ENCODE measurements around the gene CDH23. TPM values are rescaled to one million over a fixed set of nuclear protein-coding genes. Genes with fewer than 3 reads are reported as not detected.

CDH23 gene
- total RNA-seq, 1 donor from 2014 or later: 5.1 TPM

DNA sequence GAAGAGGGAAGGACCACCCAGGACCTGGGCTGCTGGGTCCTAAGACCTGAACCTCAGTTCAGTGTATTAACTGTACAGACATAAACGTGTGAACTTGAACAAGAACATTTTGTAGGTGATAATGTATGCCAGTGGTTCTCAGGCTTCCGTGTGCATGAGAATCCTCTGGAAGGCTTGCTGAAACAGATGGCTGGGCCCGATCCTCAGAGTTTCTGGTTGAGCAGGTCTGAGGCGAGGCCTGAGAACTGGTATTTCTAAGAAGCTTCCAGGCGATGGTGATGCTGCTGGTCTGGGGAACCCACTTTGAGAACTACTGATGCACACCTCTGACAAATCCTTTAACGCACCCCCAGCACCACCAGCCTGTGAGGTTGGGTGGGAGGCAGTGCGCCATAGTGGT lies 70.4 kb downstream of the CDH23 start:
- DNase-seq (ENCODE audit: low spot score): no peak

DNA sequence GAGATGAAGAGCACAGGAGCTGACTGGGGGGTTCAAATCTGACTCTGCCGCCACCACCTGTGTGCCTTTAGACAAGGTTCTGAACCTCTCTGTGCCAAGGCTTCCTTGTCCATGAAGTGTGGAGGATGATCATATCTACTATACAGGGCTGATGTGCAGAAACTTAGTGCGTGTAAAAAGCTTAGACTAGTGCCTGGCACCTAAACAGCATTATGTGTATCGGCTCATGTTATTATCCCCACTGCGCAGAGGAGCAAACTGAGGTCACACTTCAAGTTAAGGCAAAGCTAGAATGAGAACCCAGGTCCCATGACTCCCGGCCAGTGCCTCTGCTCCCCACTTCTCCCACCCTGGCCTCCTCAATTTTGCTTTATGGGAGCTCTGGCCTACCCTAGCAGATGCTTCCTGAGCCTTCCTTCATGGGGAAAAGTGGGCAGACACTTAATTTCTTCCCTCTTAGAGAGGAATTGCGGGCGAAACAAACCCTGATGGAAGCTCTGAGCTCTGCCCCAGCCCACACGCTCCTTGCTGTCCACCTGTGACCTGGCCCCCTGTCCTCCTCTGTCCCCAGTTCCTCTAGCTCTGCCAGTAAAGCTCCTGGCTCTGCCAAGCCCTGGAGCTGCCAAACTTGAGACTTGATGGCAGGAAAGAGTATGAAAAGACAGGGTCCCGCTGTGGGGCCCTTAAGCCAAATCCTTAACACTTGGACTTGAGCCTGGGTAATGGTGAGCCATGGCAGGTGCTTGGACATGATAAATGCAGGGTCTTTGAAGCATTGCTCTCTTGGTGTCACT lies 71.0 kb downstream of the CDH23 start:
- DNase-seq (ENCODE audit: low spot score): no peak

DNA sequence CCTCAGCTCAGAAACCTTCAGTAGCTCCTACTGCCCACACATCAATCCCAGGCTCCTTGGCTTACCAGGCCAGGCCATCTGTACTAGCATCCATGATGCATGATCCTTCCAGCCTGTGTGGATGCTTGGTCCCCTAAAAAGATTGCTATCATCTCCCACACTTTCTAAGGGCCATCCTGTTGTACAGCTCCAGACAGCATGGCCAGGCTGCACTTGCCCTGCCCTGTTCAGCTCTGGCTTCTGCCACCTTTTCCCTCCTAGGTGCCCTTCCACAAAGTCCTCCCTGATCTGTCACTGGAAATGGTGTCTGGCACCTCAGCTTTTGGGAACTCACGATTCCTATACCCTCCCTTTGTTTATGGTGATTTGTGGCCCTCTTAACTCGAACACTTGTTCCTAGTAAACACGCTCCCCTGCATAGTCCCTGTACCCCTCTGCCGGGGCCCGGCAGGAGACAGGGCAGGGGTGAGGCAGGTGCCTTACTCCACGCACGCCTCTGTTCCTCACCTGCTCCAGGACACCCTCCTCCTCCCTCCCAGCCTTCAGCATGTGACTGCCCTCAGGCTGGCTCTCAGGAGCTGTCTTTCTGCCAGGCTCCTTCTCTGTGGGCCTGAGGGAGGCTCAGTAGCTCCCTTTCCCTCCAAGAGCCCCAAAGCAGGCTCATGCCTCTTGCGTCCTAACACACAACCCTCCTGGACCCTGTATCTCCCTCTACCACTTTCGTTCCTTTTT lies 71.8 kb downstream of the CDH23 start:
- DNase-seq (ENCODE audit: low spot score): no peak

DNA sequence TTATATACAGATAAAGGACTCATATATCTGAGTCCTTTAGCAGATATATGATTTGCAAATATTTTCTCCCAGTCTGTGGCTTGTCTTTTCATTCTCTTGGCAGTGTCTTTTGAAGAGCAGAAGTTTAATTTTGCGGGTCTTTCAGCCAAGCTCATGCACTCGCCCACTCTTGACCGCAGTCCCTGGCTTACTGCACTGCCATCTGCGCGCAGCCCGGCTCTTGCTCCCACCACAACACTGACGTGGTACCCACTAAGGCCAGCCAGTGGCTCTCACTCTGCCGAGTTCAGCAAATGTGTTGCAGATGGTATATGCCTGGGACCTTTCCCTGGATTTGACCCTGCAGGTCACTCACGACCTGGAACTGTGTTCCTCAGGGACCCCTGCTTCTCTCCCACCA lies 74.3 kb downstream of the CDH23 start:
- DNase-seq (ENCODE audit: low spot score): no peak

DNA sequence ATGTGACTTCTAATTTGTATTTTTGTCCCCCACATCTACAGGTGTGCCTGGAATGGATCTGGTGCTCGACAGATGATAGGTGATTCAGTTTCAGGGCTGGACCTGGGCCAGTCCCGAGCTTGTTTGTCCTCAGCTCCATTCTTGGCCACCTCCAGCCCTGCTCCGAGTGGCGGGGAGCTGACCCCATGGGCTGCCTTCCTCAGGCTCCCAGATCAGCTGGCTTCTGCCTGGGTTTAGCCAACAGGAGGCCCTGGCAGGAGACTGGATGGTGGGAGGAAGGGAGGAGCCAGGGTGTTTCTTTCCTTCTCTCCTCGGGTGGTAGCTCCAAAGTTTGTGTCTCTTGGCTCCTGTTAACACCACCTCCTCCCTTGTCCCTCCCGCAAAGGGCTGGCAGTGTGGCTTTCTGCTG lies 75.2 kb downstream of the CDH23 start:
- no peak for DNase-seq (ENCODE audit: low spot score)

DNA sequence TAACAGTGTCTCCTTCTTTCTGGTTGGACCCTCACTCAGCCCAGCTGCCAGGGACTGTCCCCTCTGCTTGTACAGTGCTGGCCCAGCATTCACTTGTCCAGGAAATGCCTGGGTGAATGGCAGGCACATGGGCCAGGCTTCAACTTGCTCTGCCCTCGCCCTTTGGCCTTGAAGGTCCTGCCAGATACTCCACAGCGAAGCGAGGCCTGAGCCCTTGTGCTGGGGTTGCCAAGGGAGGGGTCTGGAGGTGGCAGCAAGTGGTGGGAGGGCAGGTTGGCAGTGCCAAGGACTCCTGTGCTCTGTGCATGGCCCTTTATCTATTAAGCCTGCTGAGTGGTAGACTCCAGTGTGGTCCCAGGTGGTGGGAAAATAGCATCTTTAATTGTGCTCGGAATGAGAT lies 75.7 kb downstream of the CDH23 start:
- no peak for DNase-seq (ENCODE audit: low spot score)

DNA sequence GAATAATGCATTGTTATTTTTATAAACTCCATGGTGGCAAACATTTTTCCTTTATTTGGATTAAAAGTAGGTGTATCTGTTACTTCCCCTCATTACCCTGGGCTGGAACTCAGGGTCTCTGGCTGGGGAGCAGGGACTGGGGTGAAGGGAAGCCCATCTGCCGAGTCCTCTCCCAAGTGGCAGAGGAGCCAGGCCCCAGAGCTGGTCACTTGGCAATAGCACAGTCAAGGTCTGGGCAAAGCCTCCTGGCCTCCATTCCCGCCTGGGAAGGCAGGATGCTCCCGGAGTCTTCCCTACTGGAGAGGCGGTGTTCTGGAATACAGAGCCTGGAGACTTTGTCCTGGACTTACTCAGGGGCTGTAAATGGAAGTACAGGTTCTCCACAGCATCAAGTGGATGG lies 76.2 kb downstream of the CDH23 start:
- no peak for DNase-seq (ENCODE audit: low spot score)

DNA sequence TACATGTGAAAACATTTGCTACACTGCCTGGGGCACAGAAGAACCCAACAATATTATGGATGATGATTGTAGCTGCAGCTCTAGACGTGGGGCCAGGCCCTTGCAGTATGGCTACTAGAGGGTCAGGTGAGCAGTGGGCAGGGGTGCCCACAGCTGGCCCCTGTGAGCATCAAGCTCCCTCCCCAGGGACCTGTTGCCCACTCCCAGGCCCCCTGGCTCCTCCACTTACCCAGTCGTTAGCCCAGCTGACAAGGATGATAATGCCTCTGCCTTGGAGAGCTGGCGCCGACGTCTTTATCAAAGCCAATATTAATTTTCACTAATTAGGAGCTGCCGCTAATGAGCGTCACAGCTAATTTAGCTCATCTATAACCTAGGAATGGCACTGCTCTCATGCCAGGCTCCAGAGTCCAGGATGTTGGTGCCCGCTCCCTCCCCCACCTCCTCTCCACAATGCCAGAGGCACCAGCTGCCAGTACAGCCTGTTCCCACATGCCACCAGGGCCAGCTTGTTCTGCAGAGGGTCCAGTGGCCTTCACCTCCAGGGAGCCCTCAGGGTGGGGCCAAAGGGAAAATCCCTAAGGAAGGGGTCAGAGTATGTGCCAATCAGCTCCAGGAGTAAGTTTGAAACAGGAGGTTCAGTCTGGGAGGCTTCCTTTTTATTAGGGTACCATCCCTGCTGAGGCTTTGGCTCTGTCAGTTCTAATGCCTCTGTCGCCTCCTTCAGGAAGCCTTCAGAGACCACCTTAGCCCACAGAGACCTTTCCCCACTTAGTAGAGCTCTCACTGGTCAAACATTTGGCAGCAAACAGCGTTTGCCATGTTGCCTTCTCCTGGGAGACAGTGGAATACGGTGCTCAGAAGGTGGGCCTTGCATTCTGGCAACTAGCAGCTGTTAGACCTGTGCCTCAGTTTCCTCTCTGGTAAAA lies 77.2 kb downstream of the CDH23 start:
- DNase-seq (ENCODE audit: low spot score): no peak

DNA sequence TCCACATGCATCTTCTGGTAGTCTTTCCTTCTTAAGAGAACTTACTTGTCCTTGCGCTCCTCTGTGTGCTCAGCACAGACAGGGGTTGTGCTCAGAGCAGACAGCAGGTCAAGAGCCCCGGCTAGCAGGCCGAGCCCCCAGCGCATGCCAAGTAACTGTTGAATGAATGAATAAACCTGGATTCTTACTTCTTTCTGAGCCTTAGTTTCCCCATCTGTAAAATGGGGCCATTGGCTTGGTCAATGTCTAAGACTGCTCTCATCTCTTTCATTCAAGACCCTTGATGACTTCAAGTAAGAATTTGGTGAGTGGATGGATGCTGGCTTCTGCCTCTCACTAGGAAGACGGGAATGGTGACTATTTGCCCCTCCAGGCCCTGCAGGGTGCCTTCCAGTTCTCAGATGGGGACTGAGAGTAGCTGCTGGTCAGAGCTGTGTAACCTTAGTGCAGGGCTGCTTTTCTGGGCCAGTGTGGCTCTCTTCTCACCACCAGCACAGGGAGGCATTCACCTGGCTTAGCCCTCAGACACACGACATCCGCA lies 78.1 kb downstream of the CDH23 start:
- DNase-seq (ENCODE audit: low spot score): no peak

DNA sequence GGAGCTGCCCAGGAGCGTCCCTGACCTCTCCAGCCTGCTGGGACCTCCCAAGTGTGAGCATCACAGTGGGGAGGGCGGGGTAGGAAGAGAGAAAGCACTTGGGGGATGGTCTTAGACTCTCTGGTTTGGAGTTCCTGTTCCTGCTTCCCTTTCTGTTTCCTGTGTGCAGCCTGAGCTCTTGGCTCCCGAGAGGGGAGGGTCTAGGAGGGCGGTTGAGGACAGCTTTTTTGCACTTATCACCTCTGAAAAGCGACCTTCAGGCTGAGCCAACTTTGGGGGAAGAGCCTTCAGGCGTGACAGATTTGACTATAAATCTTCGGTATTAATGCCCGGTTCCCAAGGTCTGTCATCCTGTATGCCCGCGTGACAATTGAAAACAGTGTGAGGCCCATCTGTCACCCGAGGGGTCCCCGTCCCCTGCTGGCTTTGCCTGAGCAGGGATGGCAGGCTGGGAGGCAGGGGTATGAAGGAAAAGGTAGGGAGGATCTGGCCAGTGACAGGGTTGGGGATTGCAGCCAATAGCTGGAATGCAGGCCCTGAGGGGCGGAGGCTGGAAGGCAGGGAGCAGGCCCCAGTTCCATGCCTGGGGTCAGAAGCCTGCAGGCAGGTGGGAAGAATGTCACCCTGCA lies 78.6 kb downstream of the CDH23 start:
- no peak for DNase-seq (ENCODE audit: low spot score)

DNA sequence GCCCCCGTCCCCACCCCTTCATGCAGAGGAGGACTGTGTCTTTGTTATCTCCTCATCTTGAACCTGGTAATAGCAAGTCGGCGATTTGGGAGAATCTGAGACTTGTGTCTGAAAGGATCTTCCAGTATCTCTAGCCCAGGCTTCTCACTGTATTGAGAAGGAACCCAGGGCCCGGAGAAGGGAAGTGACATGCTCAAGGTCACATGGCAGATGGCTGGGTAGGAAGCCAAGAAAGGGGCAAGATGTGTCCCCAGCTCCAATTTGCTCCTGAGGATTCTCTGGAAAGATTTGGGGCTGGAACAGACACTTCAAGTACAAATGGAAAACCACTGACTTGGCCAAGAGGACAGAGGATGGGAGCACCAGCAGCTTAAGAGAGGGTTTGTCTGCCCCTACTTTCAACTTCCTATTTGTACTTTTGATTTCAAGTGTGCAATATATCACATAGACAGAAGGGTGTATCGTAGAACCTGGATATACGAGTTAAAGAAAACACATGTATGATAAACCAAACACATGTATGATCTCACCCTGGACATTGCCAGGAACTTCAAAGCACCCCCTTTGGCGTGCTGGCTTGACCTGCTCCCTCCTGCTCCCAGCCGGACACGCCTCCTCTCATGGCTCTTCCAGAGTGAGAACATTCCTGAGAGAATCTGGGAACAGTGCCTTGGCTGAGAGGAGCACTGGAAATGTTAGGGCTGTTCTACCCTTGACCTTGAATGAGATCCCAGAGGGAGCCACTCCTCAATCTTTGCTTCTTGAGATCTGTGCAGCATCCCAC lies 79.7 kb downstream of the CDH23 start:
- DNase-seq (ENCODE audit: low spot score): peak; percentile 28

DNA sequence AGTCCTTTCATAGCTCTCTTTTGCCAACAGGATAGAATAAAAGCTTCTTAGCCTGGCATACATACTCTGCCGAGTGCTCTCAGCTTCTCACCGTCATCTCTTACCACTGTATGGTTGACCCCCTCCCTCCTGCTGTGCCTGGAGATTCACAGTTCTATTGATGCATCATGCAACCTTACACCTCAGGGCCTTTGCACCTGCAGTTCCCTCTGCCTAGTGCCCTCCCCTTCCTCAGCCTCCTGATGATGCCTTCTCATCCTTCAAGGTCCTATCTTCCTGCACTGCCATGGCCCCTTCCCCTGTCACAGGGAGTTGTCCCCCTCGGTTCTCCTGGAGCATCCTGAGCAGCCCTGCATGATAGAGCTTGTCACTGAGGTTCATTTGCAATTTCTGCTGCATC lies 81.5 kb downstream of the CDH23 start:
- no peak for DNase-seq (ENCODE audit: low spot score)

DNA sequence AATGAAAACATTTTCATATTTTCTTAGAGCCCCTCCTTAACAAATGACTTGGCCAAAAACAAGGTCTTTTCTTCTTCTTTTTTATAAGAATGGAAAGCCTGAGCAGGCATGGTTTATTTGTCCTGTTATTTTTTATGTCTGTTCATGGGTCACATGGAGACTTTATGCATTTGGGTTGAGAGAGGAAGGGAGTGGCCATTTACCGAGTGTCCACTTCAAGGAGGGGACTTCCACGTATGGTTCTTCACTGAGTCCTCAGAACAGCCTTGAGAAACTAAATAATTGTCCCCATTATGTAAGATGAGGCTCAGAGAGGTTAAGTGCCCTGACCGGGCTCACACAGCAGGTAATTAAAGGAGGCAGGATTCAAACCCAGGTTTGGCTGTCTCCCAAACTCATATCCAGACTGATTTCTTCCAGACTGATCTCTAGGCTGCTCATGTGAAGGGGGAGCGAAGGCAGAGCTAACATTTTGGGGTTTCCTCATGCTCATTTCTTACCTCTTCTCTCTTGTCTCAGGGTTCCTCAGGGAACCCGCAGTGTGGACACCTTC lies 82.2 kb downstream of the CDH23 start:
- DNase-seq (ENCODE audit: low spot score): no peak

DNA sequence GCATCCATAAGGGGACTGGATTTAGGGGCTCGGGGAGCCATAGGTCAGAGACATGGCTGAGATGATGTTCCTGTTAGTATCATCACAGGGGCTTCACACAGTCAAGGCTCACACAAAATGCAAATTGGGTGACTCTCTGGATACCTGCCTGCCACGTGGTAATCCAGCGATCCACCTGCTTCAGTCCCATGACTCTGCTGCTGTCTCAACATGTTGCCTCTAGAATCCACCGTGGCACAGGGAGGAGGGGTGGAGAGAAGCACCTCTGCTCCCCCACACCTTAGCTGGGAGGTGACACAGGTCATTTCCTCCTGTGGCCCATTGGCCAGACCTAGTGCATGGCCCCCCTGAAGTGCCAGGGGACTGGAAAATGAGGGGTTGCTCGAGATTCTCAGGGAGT lies 83.1 kb downstream of the CDH23 start:
- DNase-seq (ENCODE audit: low spot score): no peak

DNA sequence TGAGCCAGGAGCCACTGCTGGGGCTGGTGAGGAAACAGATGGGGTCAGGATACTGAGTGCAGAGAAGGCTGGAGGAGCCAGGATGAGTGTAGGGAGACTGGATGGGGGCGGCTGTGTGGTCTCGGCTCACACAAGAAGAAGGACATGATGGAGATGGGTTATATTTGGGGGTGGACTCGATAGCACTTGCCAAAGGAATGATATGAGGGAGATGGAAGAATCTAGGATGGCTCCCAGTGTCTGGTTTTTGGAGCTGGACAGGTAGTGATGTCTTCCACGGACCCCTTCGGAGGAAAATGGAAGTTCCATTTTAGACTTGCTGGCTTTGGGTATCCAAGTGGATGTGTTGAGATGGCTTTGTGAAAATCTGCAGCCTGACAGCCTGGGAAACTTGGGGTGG lies 83.9 kb downstream of the CDH23 start:
- no peak for DNase-seq (ENCODE audit: low spot score)

DNA sequence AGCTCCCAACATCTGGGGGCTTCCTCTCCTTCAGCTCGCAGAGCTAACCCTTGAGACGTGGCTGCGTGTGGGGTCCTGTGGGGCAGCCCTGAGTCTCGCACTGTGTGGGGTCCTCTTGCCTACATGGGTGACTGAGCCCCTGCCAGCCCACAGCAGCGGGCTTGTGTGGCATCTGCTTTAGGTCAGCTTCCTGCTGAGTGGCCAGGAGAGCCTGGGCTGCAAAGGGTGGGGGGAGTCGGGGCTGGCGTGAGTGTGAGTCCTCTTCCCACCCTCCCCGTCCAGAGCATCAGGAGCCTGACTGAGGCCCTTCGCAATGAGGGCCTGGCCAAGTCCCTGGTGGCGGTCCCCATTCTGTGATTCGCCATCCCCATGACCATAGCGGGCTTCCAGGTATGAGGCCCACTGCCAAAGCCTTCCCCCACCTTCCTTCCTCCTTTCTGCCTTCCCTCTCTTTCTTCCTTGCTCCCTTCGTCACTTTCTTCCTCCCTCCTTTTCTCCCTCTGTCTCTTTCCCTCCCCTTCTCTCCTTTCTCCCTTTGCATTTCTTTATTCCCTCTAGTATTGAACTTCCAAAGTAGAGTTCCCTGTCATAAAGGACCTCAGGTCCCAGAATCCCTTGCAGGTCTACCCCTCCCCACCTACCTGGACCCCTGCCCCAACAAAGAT lies 85.2 kb downstream of the CDH23 start:
- no peak for DNase-seq (ENCODE audit: low spot score)

DNA sequence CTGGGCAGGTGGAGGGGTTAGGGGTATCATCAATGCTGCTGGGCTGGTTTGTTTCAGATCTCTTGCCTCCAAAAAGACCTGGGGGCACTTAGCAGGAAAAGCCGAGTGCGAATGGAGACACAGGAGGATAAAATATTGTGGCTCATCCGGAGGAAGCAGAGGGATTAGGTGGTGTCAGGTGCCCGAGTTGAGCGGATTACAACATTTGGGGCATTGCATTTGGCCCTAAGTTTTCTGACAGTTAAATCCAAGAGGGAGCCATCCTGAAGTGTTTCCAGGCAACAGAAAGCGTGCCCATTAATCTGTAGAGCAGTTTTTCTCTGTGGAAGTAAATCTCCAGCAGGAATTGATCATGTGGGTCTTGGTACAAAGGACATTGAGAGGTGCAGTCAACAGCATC lies 85.9 kb downstream of the CDH23 start:
- DNase-seq (ENCODE audit: low spot score): no peak

DNA sequence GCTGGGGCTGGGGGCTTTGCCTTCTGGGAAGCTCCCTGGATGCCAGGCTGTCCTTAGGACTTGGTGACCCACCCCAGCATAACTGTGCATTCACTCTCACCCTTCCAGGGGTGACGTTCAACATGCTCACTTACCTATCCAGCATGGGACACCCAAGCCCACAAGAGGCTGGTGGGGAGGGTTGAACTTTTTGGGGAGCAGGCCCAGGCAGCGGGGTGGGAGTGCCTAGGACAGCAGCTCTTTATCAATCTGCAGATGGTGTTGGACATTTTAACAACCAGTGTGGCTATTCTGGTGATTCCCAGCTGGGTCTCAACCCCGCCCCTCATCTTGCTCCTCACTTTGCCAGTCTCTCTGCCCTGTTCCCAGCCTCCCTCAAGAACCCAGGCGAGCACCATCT lies 86.4 kb downstream of the CDH23 start:
- DNase-seq (ENCODE audit: low spot score): no peak

DNA sequence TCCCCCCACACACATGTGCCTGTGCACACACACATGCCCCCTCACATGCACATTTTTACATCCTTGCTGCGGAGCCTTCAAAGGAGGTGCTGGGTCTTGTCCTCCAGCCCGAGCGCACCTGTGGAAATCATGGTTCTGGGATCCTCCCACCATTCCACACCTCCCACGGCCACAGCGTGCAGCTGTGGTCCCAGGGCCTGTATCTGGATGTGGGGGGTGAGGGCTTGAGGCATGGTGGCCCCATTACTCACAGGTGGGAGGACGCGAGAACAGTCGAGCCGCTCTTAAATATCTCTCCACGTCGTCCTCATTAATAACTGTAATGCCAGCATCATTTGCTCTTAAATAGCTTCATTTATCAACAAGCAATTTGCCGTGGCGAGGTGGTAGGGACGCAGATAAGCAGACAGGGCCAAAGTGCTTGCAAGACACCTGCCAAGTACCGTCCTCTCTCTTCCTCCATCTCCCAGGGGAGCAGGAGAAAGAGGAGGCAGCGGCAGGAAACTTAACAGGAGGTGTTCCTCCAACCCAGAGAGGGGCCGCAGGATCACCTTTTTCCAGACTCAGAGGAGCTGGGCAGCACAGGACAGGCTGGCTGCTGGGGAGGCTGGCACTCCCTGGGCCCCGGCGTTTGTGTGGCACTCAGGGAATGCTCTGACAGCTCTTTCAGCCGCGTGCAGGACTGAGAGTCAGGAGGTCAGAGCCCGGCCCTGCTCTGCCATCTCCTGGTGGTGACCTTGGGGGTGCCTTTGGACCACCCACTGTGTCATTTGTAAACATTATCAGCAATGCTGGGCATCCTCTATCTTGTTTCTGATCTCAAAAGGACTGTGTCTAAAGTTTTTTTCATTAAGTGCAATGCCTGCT lies 87.4 kb downstream of the CDH23 start:
- no peak for DNase-seq (ENCODE audit: low spot score)

Data from mucosa of gallbladder (tissue), 1 donor.